HepG2 (cell line): Measurements from ENCODE around the gene RETREG2. TPM values are rescaled to one million over a fixed set of nuclear protein-coding genes. Genes with fewer than 3 reads are reported as not detected.

Experiments
- CENPBD1 ChIP-seq: sonication (generic); formaldehyde crosslinking; IDR thresholded peaks from 2 replicates; pipeline ENCODE4 v1.8.0; 2022; ENCODE audit warnings: missing genetic modification reagents, low read depth, mild to moderate bottlenecking, borderline replicate concordance
- E2F5 ChIP-seq: sonication (generic); formaldehyde crosslinking; conservative IDR thresholded peaks from 2 replicates; pipeline ENCODE4 v1.4.0; 2020; ENCODE audit warnings: missing genetic modification reagents
- ERF ChIP-seq: IDR thresholded peaks from 2 replicates; pipeline ENCODE4 v1.6.1; 2018; ENCODE audit warnings: missing biosample characterization, missing genetic modification reagents
- HNRNPH1 ChIP-seq: fragments of 200-400 bp; formaldehyde crosslinking; optimal IDR thresholded peaks from 2 replicates; pipeline ENCODE3; 2017; ENCODE audit warnings: mild to moderate bottlenecking, low read depth, low read length
- MEIS2 ChIP-seq: sonication (generic); formaldehyde crosslinking; IDR thresholded peaks from 2 replicates; pipeline ENCODE4 v1.9.0; 2021; ENCODE audit warnings: mild to moderate bottlenecking, missing genetic modification reagents
- MZF1 ChIP-seq: sonication (generic); formaldehyde crosslinking; IDR thresholded peaks from 2 replicates; pipeline ENCODE4 v1.8.1; 2023; ENCODE audit warnings: mild to moderate bottlenecking, missing genetic modification reagents, borderline replicate concordance
- NR2F1 ChIP-seq, 2 experiments: fragments of 450-650 bp in 1 of 2; formaldehyde crosslinking in 1 of 2; IDR thresholded peaks; 2 replicates each; pipeline versions ENCODE4 v1.5.0 to v1.6.1; 2016 to 2020; ENCODE audit warnings: mild to moderate bottlenecking in 1 of 2, missing compliant biosample characterization in 1 of 2, missing genetic modification reagents in 1 of 2, moderate library complexity in 1 of 2
- POLR2AphosphoS2 ChIP-seq: IDR thresholded peaks from 2 replicates; pipeline ENCODE4 v1.6.1; 2011; ENCODE audit warnings: low read depth, low read length, improper control_type of control experiment
- PTBP1 ChIP-seq: fragments of 200-400 bp; formaldehyde crosslinking; IDR thresholded peaks from 2 replicates; pipeline ENCODE4 v1.6.1; 2018; ENCODE audit warnings: low read length, low read depth; ENCODE audit not compliant: poor library complexity, severe bottlenecking
- RARG ChIP-seq: sonication (generic); formaldehyde crosslinking; IDR thresholded peaks from 2 replicates; pipeline ENCODE4 v1.4.0; 2020; ENCODE audit warnings: low read depth, mild to moderate bottlenecking, missing genetic modification reagents
- RBFOX2 ChIP-seq: fragments of 200-400 bp; formaldehyde crosslinking; IDR thresholded peaks from 2 replicates; pipeline ENCODE4 v1.6.1; 2017; ENCODE audit warnings: low read depth, mild to moderate bottlenecking, low read length
- RCOR2 ChIP-seq: IDR thresholded peaks from 2 replicates; pipeline ENCODE4 v1.6.1; 2016; ENCODE audit warnings: missing biosample characterization, missing genetic modification reagents
- SAFB2 ChIP-seq: sonication (generic); formaldehyde crosslinking; IDR thresholded peaks from 2 replicates; pipeline ENCODE4 v1.5.1; 2020; ENCODE audit warnings: missing genetic modification reagents, low read depth, mild to moderate bottlenecking, borderline replicate concordance
- SMARCE1 ChIP-seq: fragments of 450-650 bp; IDR thresholded peaks from 2 replicates; pipeline ENCODE4 v1.6.1; 2017; ENCODE audit warnings: borderline replicate concordance
- SPEN ChIP-seq: sonication (generic); formaldehyde crosslinking; IDR thresholded peaks from 2 replicates; pipeline ENCODE4 v1.5.1; 2020; ENCODE audit warnings: low read depth, mild to moderate bottlenecking, missing genetic modification reagents
- SYNCRIP ChIP-seq: fragments of 200-400 bp; formaldehyde crosslinking; IDR thresholded peaks from 2 replicates; pipeline ENCODE4 v1.6.1; 2018; ENCODE audit warnings: mild to moderate bottlenecking, low read depth, low read length; ENCODE audit not compliant: insufficient read depth
- ZNF318 ChIP-seq: sonication (generic); formaldehyde crosslinking; IDR thresholded peaks from 2 replicates; pipeline ENCODE4 v1.4.0; 2020; ENCODE audit warnings: mild to moderate bottlenecking, missing genetic modification reagents
- ZNF326 ChIP-seq: sonication (generic); formaldehyde crosslinking; IDR thresholded peaks from 2 replicates; pipeline ENCODE4 v1.4.0; 2020; ENCODE audit warnings: missing genetic modification reagents, borderline replicate concordance
- ZNF33B ChIP-seq: sonication (generic); formaldehyde crosslinking; IDR thresholded peaks from 2 replicates; pipeline ENCODE4 v1.5.1; 2020; ENCODE audit warnings: mild to moderate bottlenecking, missing genetic modification reagents
- ZSCAN22 ChIP-seq: sonication (generic); formaldehyde crosslinking; IDR thresholded peaks from 2 replicates; pipeline ENCODE4 v1.4.0; 2020; ENCODE audit warnings: mild to moderate bottlenecking, missing genetic modification reagents
- polyA plus RNA-seq, 8 experiments: library from polyadenylated mRNA; depleted of rRNA in 3 of 8; stranded (reverse) in 7 of 8; unstranded in 1 of 8; fragments of >200 nt; fragmentation: Illumina TruSeq in 4 of 8; extraction: Trizol in 4 of 8; gene quantifications; 2 replicates each; pipeline versions ENCODE4 v1.2.1 to v1.2.3, GENCODE V29; 2011 to 2016; ENCODE audit warnings: low read depth in 4 of 8, missing spikeins in 1 of 8, mixed read lengths in 1 of 8; ENCODE audit not compliant: insufficient read depth in 1 of 8
- total RNA-seq, 5 experiments: library from RNA; depleted of rRNA; stranded (reverse); fragments of >200 nt; fragmentation: Illumina TruSeq; extraction: Trizol; gene quantifications; 2 replicates each; pipeline ENCODE4 v1.2.3, GENCODE V29; 2016; ENCODE audit warnings: low read depth in 1 of 5

Gene RETREG2
- total and polyA plus RNA-seq, 2 of the 13 experiments (the other 11 are each of a cell fraction or from before 2014, with no cell fraction given), result 86.0 to 134 TPM

- TF ChIP-seq ZNF318 (CRISPR knock-in tag), result peak; percentile 95
- 0 out of 2 replicates have a peak, but pooled peaks have one; percentile 28 for TF ChIP-seq E2F5 (CRISPR knock-in tag)
- TF ChIP-seq RBFOX2, result peak; percentile 99
- TF ChIP-seq SPEN (CRISPR knock-in tag), result peak; percentile 91
- TF ChIP-seq ZNF33B, result no peak
- no peak for TF ChIP-seq NR2F1 (CRISPR knock-in tag; IDR thresholded peaks at IDR 0.05)
- TF ChIP-seq RARG (CRISPR knock-in tag), result no peak; the same call in 1 of the 2 replicates
- peak; percentile 53; the same call in 1 of the 2 replicates for TF ChIP-seq ZSCAN22 (CRISPR knock-in tag)
- peak; percentile 56; the same call in 1 of the 2 replicates for TF ChIP-seq POLR2AphosphoS2
- no peak for TF ChIP-seq SYNCRIP
- no peak for TF ChIP-seq SMARCE1
- TF ChIP-seq CENPBD1, result no peak
- no peak; the same call in 1 of the 2 replicates for TF ChIP-seq RCOR2
- no peak for TF ChIP-seq PTBP1
- no peak; the same call in none of the 2 replicates for TF ChIP-seq MEIS2 (CRISPR knock-in tag)
- TF ChIP-seq ERF (CRISPR knock-in tag), result peak; percentile 91
- TF ChIP-seq ZNF326 (CRISPR knock-in tag), result no peak
- no peak for TF ChIP-seq HNRNPH1
- TF ChIP-seq MZF1 (CRISPR knock-in tag), result no peak
- TF ChIP-seq SAFB2 (CRISPR knock-in tag), result peak; percentile 94
These were observed at the start of gene RETREG2 (continued) for GRCh38 chr2:219177552-219178376.
